ENCODE data around the gene CLP1. TPM values are rescaled to one million over a fixed set of nuclear protein-coding genes. Genes with fewer than 3 reads are reported as not detected.
A peak's percentile ranks its signal among the peaks of the same experiment; 100 is the strongest.

Gene CLP1
- total and polyA plus RNA-seq, 7 donors, result 6.8 to 16.9 (median 10.0) TPM

DNA sequence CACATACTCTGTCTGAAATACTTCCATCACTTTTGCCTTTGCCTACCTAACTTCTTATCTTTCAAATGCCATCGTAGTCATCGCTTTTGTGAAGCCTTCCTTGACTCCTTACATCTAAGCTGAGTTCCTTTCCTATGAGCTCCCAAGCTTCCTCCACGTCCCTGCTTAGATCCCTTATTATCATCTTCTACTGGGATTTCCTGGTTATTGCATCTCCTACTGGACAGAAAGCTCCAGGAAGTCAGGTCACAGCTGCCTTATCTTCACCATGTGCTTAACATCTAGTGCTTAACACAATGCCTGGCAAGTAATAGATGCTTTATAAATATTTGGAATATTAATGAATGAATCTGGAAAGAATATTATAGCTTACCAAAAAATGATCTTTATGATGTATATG is 13.8 kb upstream of the CLP1 start:
- Histone ChIP-seq H3K4me1 (peaks cover 8% of the 10 kb centered on the region), H3K4me3 (no peak overlapping the region), H3K9me3 (no peaks in the 10 kb centered on the region), H3K27me3 (ENCODE audit: insufficient read depth in 3 of 3, low read length in 2 of 3) (peaks cover 0 to 35% (median 21%) of the 10 kb centered on the region in 3 donors), H3K27ac (no peak overlapping the region), H3K36me3 (ENCODE audit: insufficient read depth in 1 of 2, low read depth in 1 of 2) (no peaks in the 10 kb centered on the region)
- DNase-seq (no peak), ATAC-seq (no peak)
- TF ChIP-seq CTCF (IDR thresholded peaks at IDR 0.05), result no peak
- intact Hi-C loops (cut with DNase I), result loop anchor here (2.0 to 5.0 kb wide), 4 partner anchors 75 to 297 kb away; partner anchors contain the start of gene UBE2L6 (in 1 of the 2)
- 59 to 80% (median 69%) methylated on average over 3 of the region's 3 CpGs for WGBS, 3 donors

DNA sequence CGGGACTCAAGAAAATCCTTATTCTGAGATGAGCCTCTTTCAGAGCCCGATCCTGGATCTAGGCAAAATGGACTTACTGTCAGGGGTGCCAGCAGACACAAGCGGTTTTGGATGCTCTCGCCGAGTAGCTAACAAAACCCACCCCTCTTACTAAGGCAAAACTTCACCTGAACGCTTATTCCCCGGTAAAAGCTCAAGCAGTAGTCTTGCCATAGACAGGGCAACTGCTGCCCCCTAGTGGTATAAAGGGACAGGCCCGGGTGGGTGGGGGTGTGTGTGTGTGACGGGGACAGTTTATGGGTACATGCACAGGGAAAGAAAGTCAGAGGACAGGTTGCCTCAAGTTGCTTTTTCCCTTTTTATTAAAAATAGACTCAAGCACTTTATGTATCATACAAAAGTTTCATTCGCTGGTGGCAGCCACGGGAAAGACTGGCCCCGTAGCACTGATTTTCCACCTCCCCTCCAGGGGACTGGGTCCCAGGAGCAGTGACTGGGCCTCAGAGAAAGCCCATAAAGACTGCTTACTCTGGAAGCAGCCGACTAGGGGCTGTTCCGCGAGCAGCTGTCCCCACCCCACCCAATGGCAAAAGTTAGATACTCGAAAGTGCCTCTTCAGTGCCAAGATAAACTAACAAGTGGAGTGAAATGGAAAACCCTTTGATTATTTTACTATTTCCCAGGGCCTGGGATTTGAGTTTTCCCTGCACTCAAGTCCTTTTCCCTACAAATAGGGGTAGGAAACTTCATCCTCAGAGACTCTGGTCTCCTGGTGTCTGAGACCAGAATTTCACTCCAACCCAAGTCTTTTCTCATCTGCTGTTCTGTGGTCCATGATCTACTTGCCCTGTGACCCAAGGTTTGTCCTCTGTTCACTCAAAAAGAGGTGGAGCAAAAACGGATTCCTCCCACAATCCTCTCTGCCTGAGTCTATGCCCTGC is 12.5 kb upstream of the CLP1 start:
- H3K36me3 ChIP-seq (ENCODE audit: insufficient read depth in 1 of 2, low read depth in 1 of 2), result no peaks in the 10 kb centered on the region
- H3K4me1 ChIP-seq, result peaks cover 8% of the 10 kb centered on the region
- DNase-seq (peak; percentile 78 to 87), ATAC-seq (peak; percentile 75 to 89 (median 82))
- WGBS, 3 donors, result 8 to 12% (median 9%) methylated on average over 17 of the region's 17 CpGs
- intact Hi-C loops (cut with DNase I), result loop anchor here (2.0 to 5.0 kb wide), 4 partner anchors 76 to 298 kb away; partner anchors contain the start of gene UBE2L6 (in 1 of the 2)
- H3K27me3 ChIP-seq (ENCODE audit: insufficient read depth in 3 of 3, low read length in 2 of 3), result peaks cover 0 to 45% (median 30%) of the 10 kb centered on the region in 3 donors
- H3K9me3 ChIP-seq, result no peaks in the 10 kb centered on the region
- no peak overlapping the region for H3K4me3 ChIP-seq
- TF ChIP-seq CTCF (IDR thresholded peaks at IDR 0.05), result peak; percentile 81
- H3K27ac ChIP-seq, result no peak overlapping the region

- H3K9me3 ChIP-seq, result no peaks in the 10 kb centered on the region
- intact Hi-C loops (cut with DNase I), result loop anchor here (2.0 to 5.0 kb wide), 3 partner anchors 77 to 298 kb away; no protein-coding TSS in a partner anchor
- peaks cover 0 to 48% (median 30%) of the 10 kb centered on the region in 3 donors for H3K27me3 ChIP-seq (ENCODE audit: insufficient read depth in 3 of 3, low read length in 2 of 3)
- ATAC-seq (no peak), DNase-seq (no peak)
- H3K4me1 ChIP-seq, result peaks cover 8% of the 10 kb centered on the region
- no peak for TF ChIP-seq CTCF (IDR thresholded peaks at IDR 0.05)
- 21 to 26% (median 23%) methylated on average over 5 of the region's 5 CpGs for WGBS, 3 donors
- H3K36me3 ChIP-seq (ENCODE audit: insufficient read depth in 1 of 2, low read depth in 1 of 2), result no peaks in the 10 kb centered on the region
- no peak overlapping the region for H3K4me3 ChIP-seq
- H3K27ac ChIP-seq, result no peak overlapping the region
Observed at GRCh38 chr11:57645689-57646085, 11.9 kb upstream of the CLP1 start.

DNA sequence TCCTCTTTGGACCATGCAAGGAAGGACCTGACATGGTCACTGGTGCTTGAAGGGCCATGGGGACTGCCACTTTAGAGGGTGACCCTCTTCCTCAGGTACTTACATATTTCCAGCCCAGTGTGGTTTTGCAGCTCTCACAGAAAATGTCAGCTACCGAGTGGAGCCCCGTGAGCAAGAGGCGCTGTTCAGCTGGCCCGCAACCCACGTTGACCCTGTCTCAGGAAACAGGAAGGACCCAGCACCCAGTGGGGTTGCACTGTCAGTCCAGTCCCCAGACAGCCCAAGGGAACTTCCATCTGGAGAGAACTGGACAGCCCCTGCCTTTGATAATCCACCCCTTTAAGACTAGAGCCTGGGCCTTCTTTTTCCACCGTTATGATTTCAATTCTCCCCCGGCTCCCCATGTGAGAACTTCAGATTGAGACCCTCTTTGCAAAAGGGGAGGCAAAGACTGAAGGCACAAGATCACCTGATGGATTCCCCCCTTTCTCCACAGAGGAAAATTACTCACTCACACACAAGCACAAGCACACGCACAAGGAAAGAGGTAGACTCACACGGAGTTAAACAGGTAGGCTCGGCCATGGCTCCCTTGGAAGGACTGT is 11.3 kb upstream of the CLP1 start:
- H3K9me3 ChIP-seq, result no peaks in the 10 kb centered on the region
- TF ChIP-seq CTCF (IDR thresholded peaks at IDR 0.05), result no peak
- H3K27me3 ChIP-seq (ENCODE audit: insufficient read depth in 3 of 3, low read length in 2 of 3), result peaks cover 0 to 48% (median 30%) of the 10 kb centered on the region in 3 donors
- H3K27ac ChIP-seq, result no peak overlapping the region
- no peaks in the 10 kb centered on the region for H3K36me3 ChIP-seq (ENCODE audit: insufficient read depth in 1 of 2, low read depth in 1 of 2)
- ATAC-seq (no peak), DNase-seq (no peak)
- peaks cover 8% of the 10 kb centered on the region for H3K4me1 ChIP-seq
- H3K4me3 ChIP-seq, result no peak overlapping the region
- intact Hi-C loops (cut with DNase I), result loop anchor here in 1 of 2 donors (5.0 kb wide), 1 partner anchor 299 kb away; no protein-coding TSS in a partner anchor
- WGBS, 3 donors, result 34 to 38% (median 37%) methylated on average over 10 of the region's 10 CpGs

All from psoas muscle (tissue), 8 donors.